ENCODE results near the gene GSN.

GSN gene

GRCh38 chr9:121303456-121304451 lies 35.8 kb downstream of the GSN start:
- DNase-seq (ENCODE audit: low read depth) = no peak

- DNase-seq (ENCODE audit: low read depth) = no peak
These were observed 36.7 kb downstream of the GSN start for GRCh38 chr9:121304707-121305106.

- no peak for DNase-seq (ENCODE audit: low read depth)
These were observed 37.5 kb downstream of the GSN start for GRCh38 chr9:121305269-121305994.

- no peak for DNase-seq (ENCODE audit: low read depth)
These were observed 40.0 kb downstream of the GSN start for GRCh38 chr9:121307976-121308375.

GRCh38 chr9:121308765-121309164 lies 40.8 kb downstream of the GSN start:
- no peak for DNase-seq (ENCODE audit: low read depth)

GRCh38 chr9:121309171-121309570 lies 41.2 kb downstream of the GSN start:
- DNase-seq (ENCODE audit: low read depth) = no peak

GRCh38 chr9:121309833-121310425 lies 42.0 kb downstream of the GSN start:
- DNase-seq (ENCODE audit: low read depth) = no peak

GRCh38 chr9:121310571-121310970 lies 42.6 kb downstream of the GSN start:
- no peak for DNase-seq (ENCODE audit: low read depth)

GRCh38 chr9:121312169-121312568 lies 44.2 kb downstream of the GSN start:
- DNase-seq (ENCODE audit: low read depth) = no peak

- DNase-seq (ENCODE audit: low read depth) = no peak
These were observed 45.6 kb downstream of the GSN start for GRCh38 chr9:121313458-121314152.

GRCh38 chr9:121316378-121316777 lies 48.4 kb downstream of the GSN start:
- no peak for DNase-seq (ENCODE audit: low read depth)

GRCh38 chr9:121316852-121317373 lies 49.0 kb downstream of the GSN start:
- DNase-seq (ENCODE audit: low read depth) = no peak

- no peak for DNase-seq (ENCODE audit: low read depth)
These were observed 50.0 kb downstream of the GSN start for GRCh38 chr9:121317737-121318630.

GRCh38 chr9:121318631-121319382 lies 50.8 kb downstream of the GSN start:
- DNase-seq (ENCODE audit: low read depth) = no peak

- DNase-seq (ENCODE audit: low read depth) = no peak
These were observed 51.4 kb downstream of the GSN start for GRCh38 chr9:121319383-121319780.

- DNase-seq (ENCODE audit: low read depth) = no peak
These were observed 53.1 kb downstream of the GSN start for GRCh38 chr9:121321016-121321503.

GRCh38 chr9:121322037-121322736 lies 54.2 kb downstream of the GSN start:
- DNase-seq (ENCODE audit: low read depth) = no peak

GRCh38 chr9:121322737-121323448 lies 54.9 kb downstream of the GSN start:
- no peak for DNase-seq (ENCODE audit: low read depth)

All from activated T-cell treated with anti-CD3 and anti-CD28 coated beads for 24 hours (primary cell).